ENCODE results near the gene TMEM218.

DNA sequence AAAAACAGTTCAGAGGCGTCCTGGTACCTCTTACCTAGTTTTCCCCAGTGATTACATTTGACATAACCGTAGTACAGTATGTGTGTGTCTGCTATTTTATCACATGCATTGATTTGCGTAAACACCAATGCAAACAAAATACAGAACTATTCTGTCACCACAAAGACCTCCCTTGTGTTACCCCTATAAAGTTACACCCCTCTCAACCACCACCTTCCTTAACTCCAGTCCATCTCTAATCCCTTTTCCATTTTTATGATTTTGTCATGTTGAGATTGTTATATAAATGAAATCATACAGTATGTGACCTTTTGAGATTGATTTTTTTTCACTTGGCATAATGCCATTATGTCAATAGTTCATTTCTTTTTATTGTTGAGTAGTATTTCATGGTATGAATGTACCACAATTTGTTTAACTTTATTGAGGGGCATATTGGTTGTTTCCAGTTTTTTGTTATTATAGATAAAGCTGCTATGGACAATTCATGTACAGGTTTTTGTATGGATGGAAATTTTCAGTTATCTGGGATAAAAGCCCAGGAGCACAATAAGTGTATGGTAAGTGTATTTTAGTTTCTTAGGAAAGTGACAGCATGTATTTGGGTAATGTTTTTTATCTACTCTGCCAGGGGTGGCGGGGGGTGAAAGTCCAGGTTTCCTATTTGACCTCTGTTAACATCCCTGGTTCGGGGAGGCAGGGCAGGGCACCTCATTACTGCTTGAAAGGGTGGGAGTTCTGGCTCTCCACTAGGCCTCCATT is 54.3 kb downstream of the TMEM218 start:
- TF ChIP-seq ZNF8 (CRISPR knock-in tag; IDR thresholded peaks at IDR 0.05) (no peak), OSR1 (CRISPR knock-in tag; IDR thresholded peaks at IDR 0.05) (no peak), ARNTL (CRISPR knock-in tag; IDR thresholded peaks at IDR 0.05; ENCODE audit: borderline replicate concordance, low read depth) (no peak), ZFP3 (CRISPR knock-in tag; IDR thresholded peaks at IDR 0.05) (no peak), ZFP30 (CRISPR knock-in tag; IDR thresholded peaks at IDR 0.05) (no peak), RARB (CRISPR knock-in tag; IDR thresholded peaks at IDR 0.05) (no peak), GLIS3 (CRISPR knock-in tag; IDR thresholded peaks at IDR 0.05) (no peak), ZC3H10 (CRISPR knock-in tag; IDR thresholded peaks at IDR 0.05) (no peak), PPARA (CRISPR knock-in tag; IDR thresholded peaks at IDR 0.05; ENCODE audit: borderline replicate concordance) (no peak), CSDC2 (CRISPR knock-in tag; IDR thresholded peaks at IDR 0.05) (no peak), TCF4 (CRISPR knock-in tag; IDR thresholded peaks at IDR 0.05; ENCODE audit: borderline replicate concordance) (no peak)
- TF ChIP-seq, protein P1, sequence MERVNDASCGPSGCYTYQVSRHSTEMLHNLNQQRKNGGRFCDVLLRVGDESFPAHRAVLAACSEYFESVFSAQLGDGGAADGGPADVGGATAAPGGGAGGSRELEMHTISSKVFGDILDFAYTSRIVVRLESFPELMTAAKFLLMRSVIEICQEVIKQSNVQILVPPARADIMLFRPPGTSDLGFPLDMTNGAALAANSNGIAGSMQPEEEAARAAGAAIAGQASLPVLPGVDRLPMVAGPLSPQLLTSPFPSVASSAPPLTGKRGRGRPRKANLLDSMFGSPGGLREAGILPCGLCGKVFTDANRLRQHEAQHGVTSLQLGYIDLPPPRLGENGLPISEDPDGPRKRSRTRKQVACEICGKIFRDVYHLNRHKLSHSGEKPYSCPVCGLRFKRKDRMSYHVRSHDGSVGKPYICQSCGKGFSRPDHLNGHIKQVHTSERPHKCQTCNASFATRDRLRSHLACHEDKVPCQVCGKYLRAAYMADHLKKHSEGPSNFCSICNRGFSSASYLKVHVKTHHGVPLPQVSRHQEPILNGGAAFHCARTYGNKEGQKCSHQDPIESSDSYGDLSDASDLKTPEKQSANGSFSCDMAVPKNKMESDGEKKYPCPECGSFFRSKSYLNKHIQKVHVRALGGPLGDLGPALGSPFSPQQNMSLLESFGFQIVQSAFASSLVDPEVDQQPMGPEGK (CRISPR knock-in tag; IDR thresholded peaks at IDR 0.05; ENCODE audit: borderline replicate concordance), result no peak
- TF ChIP-seq, protein P2, sequence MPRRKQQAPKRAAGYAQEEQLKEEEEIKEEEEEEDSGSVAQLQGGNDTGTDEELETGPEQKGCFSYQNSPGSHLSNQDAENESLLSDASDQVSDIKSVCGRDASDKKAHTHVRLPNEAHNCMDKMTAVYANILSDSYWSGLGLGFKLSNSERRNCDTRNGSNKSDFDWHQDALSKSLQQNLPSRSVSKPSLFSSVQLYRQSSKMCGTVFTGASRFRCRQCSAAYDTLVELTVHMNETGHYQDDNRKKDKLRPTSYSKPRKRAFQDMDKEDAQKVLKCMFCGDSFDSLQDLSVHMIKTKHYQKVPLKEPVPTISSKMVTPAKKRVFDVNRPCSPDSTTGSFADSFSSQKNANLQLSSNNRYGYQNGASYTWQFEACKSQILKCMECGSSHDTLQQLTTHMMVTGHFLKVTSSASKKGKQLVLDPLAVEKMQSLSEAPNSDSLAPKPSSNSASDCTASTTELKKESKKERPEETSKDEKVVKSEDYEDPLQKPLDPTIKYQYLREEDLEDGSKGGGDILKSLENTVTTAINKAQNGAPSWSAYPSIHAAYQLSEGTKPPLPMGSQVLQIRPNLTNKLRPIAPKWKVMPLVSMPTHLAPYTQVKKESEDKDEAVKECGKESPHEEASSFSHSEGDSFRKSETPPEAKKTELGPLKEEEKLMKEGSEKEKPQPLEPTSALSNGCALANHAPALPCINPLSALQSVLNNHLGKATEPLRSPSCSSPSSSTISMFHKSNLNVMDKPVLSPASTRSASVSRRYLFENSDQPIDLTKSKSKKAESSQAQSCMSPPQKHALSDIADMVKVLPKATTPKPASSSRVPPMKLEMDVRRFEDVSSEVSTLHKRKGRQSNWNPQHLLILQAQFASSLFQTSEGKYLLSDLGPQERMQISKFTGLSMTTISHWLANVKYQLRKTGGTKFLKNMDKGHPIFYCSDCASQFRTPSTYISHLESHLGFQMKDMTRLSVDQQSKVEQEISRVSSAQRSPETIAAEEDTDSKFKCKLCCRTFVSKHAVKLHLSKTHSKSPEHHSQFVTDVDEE (CRISPR knock-in tag; IDR thresholded peaks at IDR 0.05), result no peak
- TF ChIP-seq, protein P3, sequence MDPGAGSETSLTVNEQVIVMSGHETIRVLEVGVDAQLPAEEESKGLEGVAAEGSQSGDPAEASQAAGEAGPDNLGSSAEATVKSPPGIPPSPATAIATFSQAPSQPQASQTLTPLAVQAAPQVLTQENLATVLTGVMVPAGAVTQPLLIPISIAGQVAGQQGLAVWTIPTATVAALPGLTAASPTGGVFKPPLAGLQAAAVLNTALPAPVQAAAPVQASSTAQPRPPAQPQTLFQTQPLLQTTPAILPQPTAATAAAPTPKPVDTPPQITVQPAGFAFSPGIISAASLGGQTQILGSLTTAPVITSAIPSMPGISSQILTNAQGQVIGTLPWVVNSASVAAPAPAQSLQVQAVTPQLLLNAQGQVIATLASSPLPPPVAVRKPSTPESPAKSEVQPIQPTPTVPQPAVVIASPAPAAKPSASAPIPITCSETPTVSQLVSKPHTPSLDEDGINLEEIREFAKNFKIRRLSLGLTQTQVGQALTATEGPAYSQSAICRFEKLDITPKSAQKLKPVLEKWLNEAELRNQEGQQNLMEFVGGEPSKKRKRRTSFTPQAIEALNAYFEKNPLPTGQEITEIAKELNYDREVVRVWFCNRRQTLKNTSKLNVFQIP (CRISPR knock-in tag; IDR thresholded peaks at IDR 0.05; ENCODE audit: borderline replicate concordance, low read depth), result no peak

All from SK-N-SH treated with all-trans-retinoic acid at 6 μM for 48 hours (cell line).